ENCODE measurements around the gene E2F2. TPM values are rescaled to one million over a fixed set of nuclear protein-coding genes. Genes with fewer than 3 reads are reported as not detected.
A peak's percentile ranks its signal among the peaks of the same experiment; 100 is the strongest.

The E2F2 gene
- total and polyA plus RNA-seq, 2 of the 13 experiments (the other 11 are each of a cell fraction or from before 2014, with no cell fraction given), result 0.65 to 6.6 TPM

DNA sequence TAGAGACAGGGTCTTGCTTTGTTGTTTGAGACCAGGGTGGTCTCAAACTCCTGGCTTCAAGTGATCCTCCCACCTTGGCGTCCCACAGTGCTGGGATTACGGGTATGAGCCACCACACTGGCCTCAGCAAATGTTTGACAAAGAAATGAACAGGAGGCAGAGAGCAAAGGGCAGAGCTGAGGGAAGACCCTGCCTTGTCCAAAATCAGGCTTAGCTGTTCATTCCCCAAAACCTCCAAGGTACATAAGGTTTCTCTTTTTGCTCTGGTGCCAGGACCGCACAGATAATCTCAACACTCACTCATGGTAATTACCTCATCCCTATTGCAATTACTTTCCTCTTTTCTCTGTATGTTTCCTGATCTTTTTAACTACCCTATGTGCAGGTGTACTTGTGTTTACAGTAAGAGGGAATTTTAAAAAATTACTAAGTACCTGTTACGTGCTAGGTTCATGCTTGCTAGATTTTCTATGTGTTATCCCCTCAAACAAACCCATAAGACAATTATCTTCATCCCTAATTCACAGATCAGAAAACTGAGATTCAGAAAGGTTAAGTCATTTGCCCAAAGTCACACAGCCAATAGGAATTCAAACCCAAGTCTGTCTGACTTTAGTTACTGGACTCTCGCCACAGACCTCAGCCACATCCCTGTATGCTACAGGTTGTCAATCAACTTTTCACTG is 58.5 kb downstream of the E2F2 start (continued):
- TF ChIP-seq ZBTB20 (CRISPR knock-in tag; IDR thresholded peaks at IDR 0.05; ENCODE audit: borderline replicate concordance, low read depth) (no peak), U2AF1 (optimal IDR thresholded peaks at IDR 0.05; ENCODE audit: low read depth, low read length) (no peak), PPARG (CRISPR knock-in tag; conservative IDR thresholded peaks at IDR 0.05) (no peak), ZNF709 (CRISPR knock-in tag; IDR thresholded peaks at IDR 0.05) (no peak), KLF11 (CRISPR knock-in tag; IDR thresholded peaks at IDR 0.05) (no peak), FOXK1 (CRISPR knock-in tag; IDR thresholded peaks at IDR 0.05; ENCODE audit: borderline replicate concordance, low read depth) (no peak), FOSL1 (CRISPR knock-in tag; IDR thresholded peaks at IDR 0.05; ENCODE audit: borderline replicate concordance) (no peak), HHEX (CRISPR knock-in tag; IDR thresholded peaks at IDR 0.05) (no peak), ZNF253 (CRISPR knock-in tag; IDR thresholded peaks at IDR 0.05; ENCODE audit: borderline replicate concordance) (no peak), ZNF660 (CRISPR knock-in tag; IDR thresholded peaks at IDR 0.05; ENCODE audit: borderline replicate concordance, low read depth) (no peak), ZFP36L1 (CRISPR knock-in tag; IDR thresholded peaks at IDR 0.05) (no peak), ZNF3 (CRISPR knock-in tag; IDR thresholded peaks at IDR 0.05) (no peak), BRD4 (CRISPR knock-in tag; IDR thresholded peaks at IDR 0.05) (no peak)
- TF ChIP-seq, protein P1, sequence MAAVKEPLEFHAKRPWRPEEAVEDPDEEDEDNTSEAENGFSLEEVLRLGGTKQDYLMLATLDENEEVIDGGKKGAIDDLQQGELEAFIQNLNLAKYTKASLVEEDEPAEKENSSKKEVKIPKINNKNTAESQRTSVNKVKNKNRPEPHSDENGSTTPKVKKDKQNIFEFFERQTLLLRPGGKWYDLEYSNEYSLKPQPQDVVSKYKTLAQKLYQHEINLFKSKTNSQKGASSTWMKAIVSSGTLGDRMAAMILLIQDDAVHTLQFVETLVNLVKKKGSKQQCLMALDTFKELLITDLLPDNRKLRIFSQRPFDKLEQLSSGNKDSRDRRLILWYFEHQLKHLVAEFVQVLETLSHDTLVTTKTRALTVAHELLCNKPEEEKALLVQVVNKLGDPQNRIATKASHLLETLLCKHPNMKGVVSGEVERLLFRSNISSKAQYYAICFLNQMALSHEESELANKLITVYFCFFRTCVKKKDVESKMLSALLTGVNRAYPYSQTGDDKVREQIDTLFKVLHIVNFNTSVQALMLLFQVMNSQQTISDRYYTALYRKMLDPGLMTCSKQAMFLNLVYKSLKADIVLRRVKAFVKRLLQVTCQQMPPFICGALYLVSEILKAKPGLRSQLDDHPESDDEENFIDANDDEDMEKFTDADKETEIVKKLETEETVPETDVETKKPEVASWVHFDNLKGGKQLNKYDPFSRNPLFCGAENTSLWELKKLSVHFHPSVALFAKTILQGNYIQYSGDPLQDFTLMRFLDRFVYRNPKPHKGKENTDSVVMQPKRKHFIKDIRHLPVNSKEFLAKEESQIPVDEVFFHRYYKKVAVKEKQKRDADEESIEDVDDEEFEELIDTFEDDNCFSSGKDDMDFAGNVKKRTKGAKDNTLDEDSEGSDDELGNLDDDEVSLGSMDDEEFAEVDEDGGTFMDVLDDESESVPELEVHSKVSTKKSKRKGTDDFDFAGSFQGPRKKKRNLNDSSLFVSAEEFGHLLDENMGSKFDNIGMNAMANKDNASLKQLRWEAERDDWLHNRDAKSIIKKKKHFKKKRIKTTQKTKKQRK (IDR thresholded peaks at IDR 0.05; ENCODE audit: low read length), result no peak
- TF ChIP-seq, protein P2, sequence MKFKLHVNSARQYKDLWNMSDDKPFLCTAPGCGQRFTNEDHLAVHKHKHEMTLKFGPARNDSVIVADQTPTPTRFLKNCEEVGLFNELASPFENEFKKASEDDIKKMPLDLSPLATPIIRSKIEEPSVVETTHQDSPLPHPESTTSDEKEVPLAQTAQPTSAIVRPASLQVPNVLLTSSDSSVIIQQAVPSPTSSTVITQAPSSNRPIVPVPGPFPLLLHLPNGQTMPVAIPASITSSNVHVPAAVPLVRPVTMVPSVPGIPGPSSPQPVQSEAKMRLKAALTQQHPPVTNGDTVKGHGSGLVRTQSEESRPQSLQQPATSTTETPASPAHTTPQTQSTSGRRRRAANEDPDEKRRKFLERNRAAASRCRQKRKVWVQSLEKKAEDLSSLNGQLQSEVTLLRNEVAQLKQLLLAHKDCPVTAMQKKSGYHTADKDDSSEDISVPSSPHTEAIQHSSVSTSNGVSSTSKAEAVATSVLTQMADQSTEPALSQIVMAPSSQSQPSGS (CRISPR knock-in tag; IDR thresholded peaks at IDR 0.05), result no peak
- TF ChIP-seq, protein P3, sequence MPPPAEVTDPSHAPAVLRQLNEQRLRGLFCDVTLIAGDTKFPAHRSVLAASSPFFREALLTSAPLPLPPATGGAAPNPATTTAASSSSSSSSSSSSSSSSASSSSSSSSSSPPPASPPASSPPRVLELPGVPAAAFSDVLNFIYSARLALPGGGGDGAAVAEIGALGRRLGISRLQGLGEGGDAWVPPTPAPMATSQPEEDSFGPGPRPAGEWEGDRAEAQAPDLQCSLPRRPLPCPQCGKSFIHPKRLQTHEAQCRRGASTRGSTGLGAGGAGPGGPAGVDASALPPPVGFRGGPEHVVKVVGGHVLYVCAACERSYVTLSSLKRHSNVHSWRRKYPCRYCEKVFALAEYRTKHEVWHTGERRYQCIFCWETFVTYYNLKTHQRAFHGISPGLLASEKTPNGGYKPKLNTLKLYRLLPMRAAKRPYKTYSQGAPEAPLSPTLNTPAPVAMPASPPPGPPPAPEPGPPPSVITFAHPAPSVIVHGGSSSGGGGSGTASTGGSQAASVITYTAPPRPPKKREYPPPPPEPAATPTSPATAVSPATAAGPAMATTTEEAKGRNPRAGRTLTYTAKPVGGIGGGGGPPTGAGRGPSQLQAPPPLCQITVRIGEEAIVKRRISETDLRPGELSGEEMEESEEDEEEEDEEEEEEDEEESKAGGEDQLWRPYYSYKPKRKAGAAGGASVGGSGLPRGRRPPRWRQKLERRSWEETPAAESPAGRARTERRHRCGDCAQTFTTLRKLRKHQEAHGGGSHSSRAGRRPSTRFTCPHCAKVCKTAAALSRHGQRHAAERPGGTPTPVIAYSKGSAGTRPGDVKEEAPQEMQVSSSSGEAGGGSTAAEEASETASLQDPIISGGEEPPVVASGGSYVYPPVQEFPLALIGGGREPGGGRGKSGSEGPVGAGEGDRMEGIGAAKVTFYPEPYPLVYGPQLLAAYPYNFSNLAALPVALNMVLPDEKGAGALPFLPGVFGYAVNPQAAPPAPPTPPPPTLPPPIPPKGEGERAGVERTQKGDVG (CRISPR knock-in tag; IDR thresholded peaks at IDR 0.05; ENCODE audit: borderline replicate concordance), result no peak
- TF ChIP-seq, protein P4, sequence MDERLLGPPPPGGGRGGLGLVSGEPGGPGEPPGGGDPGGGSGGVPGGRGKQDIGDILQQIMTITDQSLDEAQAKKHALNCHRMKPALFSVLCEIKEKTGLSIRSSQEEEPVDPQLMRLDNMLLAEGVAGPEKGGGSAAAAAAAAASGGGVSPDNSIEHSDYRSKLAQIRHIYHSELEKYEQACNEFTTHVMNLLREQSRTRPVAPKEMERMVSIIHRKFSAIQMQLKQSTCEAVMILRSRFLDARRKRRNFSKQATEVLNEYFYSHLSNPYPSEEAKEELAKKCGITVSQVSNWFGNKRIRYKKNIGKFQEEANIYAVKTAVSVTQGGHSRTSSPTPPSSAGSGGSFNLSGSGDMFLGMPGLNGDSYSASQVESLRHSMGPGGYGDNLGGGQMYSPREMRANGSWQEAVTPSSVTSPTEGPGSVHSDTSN (CRISPR knock-in tag; IDR thresholded peaks at IDR 0.05), result peak; percentile 65; the same call in 1 of the 2 replicates

Measured in HepG2 (cell line).